GM21423 (cell line): Measurements from ENCODE around the gene PPFIA1.

Source experiments
- ATAC-seq: cut with Tn5 transposase; IDR thresholded peaks from one replicate; pipeline ENCODE4 v1.9.1; 2021; ENCODE audit warnings: mild to moderate bottlenecking, moderate library complexity; ENCODE audit not compliant: unreplicated experiment

Gene PPFIA1

DNA sequence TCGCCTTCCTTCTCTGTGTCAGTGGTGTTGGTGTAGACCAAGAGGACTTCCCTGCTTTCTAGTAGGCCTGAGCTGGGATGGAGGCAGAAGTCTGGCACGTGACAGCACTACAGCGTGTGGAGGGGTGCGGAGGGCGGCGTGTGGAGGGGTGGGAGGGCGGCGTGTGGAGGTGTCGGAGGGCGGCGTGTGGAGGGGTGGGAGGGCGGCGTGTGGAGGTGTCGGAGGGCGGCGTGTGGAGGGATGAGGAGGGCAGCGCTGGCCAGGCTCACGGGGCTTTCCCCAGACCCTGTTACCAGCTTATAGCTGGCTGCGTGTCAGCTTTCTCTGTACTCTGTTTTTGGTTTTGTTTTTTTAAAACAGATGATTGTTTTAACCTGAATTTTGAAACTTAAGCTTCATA is 82.1 kb downstream of the PPFIA1 start:
- ATAC-seq, result no peak

DNA sequence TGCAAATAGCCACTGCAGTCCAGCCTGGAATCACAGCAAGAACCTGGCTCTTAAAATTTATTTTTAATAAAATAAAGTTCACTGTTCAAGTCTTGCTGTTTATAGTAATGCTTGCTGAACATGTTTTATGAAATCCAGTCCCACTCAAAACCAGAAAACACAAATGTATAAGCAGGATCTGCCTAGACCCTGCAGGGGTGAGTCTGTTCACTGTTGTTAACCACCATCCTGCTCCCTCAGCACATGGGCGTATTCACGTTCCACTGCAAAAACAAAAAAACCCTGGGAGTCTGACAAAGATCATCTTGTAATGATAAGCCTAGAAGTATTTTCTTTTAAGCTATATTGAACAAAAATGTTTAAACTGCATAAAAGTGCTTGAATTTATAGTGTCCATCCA is 82.8 kb downstream of the PPFIA1 start:
- ATAC-seq, result no peak

DNA sequence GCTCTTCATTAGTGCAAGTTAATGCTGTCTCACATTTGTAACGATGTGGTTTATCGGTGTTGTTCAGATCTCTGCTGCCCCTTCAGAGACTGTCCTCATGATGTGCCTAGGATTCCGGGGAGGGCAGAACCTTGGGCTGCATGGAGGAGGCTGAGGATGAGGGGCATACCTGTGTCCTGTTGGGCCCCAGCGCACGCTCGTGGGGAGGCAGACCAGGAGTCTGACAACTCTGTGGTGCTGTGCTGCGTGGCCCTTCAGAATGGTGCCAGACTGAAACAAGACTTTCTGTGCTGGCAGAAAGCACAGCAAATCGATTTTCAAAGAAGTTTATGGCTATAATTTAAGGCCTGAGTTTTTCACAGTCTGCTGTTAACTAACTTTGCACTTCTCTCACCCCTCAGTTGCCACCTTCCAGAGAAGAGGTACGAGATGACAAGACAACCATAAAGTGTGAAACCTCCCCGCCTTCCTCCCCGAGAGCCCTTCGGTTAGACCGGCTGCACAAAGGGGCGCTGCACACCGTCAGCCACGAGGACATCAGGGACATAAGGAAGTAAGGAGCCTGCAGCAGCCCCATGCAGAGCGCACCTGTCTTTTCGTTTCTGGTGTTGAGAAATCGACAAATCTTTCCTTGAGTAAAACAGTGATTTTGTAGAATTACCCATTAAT is 83.5 kb downstream of the PPFIA1 start:
- ATAC-seq, result no peak

DNA sequence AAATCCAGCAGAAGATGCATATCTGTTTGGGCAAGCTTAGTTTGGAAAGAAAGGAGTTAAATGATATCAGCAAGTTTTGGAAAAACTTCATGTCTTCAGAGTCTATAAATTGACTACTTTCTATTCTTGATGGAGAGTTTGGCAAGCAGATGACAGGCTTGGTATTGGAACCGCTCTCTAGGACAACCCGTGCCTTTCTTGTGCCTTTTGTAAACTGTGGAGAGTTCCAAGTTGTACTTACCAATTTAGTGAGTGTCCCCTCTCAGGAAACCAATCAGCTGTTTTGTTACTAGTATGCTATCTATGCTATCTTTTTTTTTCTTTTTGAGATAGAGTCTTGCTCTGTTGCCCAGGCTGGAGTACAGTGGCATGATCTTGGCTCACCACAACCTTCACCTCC is 84.1 kb downstream of the PPFIA1 start:
- ATAC-seq, result no peak

DNA sequence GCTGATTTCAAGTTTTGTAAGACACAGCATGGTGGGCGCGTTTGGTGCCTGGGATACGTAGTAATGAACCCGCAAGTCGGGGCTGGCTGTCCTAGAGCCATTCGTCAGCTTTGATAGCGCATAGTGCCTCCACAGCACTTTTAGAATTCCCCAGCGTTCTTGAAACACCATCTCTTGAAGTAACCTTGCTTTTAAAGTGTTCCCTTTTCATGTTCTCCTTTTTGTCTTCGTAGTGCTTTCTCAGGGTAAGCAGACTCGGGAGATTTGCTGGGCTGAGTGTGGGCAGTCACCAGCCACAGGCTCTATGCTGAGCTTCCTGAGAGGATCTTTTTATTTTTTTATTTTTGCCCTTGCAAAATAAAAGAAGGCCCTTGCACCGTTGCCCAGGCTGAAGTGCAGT is 88.3 kb downstream of the PPFIA1 start:
- ATAC-seq, result no peak

DNA sequence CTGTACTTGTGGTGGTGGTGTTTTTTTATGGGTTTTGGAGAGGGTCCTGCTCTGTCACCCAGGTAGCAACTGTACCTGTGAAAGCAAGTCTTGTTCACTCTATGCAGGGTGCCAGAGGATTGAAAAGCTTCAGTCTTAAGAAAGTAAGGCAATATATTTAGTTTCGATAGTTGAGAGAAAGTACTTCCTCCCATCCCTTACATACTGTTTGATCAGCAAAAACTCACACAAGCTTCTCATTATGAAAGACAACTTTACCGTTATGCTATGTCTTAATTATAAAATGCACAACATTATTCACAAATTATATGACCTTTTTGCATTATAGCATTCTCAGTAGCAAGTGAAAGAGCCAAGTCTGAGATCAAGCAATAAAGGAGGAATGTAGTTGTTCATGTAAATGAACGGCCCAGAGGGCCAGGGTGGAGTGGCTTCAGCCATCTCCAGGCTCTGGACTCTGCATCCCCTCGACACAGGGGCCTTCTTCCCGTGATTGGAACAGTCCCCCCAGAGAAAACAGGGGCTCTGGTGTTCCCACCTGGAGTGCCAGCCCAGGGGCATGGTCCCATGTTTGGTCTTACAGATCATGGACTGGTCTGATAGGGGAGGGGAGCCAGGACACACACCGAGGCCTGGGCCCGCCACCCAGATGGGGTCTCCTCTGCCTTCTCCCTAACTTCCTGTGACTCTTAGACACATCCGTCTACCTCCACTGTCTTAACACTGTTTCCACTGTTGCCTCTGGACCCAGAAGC is 89.1 kb downstream of the PPFIA1 start:
- ATAC-seq, result no peak

DNA sequence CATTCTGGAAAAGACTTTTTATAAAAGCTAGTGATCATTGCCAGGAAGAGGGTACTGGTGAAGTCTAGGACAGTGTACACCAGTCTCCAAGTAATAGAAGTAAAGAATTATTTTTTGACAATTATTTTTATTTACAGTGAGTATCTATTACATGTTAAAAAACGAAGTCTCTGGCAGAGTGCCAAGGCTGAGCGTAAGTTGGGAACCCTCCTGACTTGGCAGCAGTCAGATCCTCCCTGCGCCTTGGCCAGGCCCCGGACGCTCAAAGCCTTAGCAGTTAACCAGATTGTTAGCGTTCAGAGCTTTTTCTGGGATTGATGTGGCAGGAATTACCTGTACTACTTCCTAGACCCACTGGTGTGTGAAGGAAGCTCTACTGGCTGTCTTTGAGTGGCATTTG is 89.7 kb downstream of the PPFIA1 start:
- ATAC-seq, result no peak

DNA sequence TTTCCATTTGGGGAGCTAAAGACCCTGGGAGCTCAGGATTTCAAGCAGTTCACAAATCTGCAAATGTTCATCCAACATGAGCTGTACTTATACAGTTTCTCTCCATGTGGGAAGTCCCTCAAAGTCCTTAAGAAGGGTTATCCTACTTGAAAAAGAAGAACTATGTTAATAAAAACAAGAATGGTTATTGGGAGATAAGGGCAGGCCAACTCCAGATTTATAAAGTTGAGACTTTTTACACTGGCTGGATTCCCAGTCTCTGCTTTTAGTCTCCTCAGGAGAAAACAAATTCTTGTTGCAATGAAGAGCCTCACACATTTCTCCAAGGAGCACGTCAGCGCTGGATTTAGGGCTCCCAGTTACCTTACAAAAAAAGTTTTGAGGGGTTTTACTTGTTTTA is 93.7 kb downstream of the PPFIA1 start:
- ATAC-seq, result no peak

DNA sequence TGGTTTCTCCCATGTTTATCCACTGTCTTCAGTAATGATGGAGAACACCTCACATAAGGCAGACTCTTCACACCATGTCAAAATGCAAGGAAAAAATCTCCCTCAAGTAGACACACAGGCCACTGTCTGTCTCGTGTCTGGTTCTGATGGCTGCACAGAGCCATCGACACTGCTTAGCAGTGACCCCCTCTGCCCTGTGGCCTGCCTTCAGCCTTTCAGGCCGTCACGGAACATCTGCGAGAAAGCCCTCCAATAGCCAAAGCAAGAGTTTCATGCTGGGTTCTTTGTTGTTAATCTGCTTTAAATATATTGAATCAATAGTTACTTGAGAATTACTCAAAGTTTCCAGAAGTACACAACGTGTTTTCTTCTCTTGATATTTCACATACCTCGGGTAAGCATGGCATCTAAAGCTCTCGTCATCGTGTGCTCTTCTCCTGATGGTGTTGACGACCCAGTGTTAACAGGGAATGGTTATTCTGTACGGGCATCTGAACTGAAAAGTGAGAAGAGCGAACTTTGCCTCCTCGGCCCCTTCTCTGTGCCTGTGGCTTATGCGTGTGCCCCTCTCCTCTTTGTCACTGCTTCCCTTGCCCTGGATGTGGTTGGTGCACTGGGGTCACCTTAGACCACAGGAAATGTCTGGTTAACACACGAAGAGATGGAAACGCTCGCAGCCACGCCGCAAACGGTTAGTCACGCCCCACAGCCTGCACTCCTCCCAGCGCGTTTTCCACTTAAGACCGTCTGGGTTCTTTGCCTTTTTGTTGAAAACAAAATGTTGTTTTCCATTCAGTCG is 94.5 kb downstream of the PPFIA1 start:
- ATAC-seq, result no peak

DNA sequence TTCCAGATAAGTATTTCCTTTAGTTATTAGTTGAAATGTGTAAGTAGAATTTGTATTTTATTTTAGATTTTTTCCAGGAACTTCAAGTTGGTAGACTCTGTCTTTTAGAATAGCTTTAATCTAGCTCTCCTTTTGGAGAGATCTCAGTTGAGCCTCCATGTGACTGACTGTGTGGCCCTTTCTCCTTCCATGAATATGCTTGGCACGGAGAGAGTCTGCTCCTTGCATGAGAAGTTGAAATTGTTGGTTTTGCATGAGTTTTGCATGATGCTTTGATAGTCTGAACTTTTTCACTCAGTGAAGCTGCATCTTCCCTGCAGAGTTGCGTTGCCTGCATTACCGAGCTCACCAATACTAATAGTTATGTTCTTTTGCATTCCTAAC is 95.0 kb downstream of the PPFIA1 start:
- no peak for ATAC-seq

DNA sequence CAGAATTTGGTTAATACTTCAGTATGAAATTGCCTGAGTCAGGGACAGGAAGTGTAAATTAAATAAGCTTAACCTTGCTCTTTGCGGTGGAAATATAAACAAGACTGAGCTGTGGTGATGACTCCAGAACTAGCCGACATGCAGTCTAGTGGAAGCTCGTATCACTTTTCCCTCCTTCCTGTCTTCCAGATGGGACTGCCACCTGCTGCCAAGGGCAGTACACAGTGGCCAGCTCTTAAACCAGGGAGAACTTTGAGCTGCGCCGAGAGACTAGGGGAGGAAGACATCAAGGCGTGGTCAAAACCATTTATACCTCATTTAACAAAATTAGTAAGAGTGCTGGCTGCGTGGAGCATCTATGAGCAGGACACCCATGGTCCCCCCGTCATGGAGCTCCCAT is 96.6 kb downstream of the PPFIA1 start:
- ATAC-seq, result no peak

DNA sequence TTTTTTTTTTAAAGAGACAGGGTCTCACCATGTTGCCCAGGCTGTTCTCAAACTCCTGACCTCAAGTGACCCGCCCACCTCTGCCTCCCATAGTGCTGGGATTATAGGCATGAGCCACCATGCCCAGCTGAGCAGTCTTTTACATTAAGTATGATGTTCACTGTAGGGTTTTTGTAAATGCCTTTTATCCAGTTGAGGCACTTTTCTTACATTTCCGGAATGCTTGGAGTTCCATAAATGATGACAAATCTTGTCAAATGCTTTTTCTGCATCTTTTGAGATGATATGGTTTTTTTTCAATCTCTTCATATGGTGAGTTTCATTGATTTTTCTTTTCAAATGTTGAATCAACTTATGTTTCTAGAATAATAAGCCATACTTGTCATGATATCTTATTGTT is 98.5 kb downstream of the PPFIA1 start:
- ATAC-seq, result no peak

DNA sequence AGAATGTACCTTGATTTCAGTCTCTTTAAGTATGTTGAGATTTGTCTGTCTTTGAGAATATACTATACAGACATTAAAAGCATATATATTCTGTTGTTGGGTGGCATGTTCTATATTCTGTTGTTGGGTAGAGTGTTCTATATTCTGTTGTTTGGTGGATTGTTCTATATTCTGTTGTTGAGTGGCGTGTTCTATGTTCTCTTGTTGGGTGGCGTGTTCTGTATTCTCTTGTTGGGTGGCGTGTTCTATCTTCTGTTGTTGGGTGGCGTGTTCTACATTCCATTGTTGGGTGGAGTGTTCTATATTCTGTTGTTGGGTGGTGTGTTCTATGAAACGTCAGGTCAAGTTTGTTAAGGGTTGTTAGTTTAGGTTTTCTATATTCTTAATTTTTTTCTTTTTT is 100.8 kb downstream of the PPFIA1 start:
- no peak for ATAC-seq

DNA sequence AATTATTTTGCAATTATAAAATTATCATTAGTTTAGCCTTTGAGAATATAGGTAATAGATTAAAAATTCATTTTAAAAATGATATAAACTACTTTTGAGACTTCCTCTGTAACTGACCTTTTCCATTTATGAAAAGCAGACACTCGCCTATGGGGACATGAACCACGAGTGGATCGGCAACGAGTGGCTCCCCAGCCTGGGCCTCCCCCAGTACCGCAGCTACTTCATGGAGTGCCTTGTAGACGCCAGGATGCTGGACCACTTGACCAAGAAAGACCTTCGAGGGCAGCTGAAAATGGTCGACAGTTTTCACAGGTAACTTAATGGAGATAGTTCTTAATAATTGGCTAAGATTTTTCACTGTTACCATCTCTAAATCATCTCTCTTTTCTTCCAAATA is 101.6 kb downstream of the PPFIA1 start:
- no peak for ATAC-seq

DNA sequence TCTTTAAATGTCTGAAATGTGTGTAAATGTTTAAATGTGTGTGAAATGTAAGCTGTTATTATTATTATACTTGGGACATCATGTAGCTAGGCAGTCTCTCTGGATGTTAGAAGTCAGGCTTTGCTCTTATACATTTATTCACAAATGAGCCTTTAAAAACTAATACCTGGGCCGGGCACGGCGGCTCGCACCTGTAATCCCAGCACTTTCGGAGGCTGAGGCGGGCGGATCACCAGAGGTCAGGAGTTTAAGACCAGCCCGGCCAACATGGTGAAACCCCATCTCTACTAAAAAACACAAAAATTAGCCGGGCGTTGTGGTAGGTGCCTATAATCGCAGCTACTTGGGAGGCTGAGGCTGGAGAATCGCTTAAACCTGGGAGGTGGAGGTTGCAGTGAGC is 106.1 kb downstream of the PPFIA1 start:
- ATAC-seq, result no peak

DNA sequence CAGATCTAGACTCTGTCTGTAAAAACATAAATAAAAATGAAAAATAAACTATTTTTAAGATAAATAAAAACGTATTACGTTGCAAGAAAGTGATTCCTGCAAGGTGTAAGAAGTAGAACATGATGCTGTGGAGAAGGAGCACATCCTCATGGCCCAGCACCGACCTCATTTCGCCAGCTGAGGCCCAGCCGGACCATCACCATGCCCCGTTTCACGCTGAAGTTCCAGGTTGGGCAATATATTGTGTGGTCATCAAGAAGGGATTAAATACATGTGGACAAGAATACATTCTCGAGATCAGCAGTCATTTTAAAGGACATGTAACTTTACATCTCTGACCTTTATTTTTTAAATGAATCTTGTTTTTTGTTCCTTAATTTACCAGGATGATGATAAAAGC is 107.2 kb downstream of the PPFIA1 start:
- no peak for ATAC-seq

DNA sequence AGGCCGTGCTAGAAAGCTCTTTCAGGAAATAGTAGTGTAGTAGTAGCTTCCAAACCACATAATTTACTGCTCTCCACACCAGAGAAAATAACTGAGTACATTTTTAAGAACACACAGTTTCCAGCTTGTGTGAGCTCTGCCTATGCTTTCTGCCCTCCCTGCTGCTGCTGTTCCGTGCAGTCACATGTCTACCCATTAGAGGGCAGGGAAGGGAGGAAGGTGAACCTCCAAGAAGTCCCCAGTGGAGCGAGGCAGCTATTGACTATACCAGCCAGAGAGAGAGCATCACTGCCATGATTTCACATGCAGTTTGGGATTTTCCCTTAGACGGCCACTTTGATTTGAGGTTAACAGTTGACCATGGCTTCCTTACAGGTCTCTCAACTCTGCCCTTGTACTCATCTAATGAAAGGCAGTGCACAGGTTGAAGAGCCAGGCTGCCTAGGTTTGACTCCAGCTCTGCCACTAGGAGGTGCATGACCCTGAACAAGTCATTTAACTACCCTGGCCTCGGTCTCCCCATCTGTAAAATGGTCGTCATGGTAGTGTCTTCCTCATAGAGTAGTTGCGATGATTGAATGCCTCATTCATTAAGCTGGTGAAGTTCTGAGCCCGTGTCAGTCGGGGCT is 108.1 kb downstream of the PPFIA1 start:
- ATAC-seq, result no peak

DNA sequence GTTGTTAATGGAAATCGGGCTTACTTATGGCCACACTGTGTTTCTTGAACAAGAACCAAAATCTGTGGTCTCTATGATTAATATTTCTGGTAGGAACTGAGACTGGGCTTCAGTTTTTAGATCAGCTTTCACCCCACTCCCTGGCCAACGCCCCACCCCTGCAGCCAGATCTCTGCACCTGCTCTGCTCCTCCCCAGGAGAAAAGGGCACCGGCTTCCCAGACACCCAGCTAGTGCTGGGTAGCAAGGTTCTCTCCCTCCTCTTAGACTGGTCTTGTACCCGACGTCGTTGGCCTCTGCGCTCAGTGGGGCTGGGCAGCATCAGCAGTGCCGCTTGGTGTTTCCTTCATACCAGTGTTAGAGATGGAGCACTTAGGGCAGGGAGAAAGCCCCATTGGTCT is 110.9 kb downstream of the PPFIA1 start:
- ATAC-seq, result no peak

DNA sequence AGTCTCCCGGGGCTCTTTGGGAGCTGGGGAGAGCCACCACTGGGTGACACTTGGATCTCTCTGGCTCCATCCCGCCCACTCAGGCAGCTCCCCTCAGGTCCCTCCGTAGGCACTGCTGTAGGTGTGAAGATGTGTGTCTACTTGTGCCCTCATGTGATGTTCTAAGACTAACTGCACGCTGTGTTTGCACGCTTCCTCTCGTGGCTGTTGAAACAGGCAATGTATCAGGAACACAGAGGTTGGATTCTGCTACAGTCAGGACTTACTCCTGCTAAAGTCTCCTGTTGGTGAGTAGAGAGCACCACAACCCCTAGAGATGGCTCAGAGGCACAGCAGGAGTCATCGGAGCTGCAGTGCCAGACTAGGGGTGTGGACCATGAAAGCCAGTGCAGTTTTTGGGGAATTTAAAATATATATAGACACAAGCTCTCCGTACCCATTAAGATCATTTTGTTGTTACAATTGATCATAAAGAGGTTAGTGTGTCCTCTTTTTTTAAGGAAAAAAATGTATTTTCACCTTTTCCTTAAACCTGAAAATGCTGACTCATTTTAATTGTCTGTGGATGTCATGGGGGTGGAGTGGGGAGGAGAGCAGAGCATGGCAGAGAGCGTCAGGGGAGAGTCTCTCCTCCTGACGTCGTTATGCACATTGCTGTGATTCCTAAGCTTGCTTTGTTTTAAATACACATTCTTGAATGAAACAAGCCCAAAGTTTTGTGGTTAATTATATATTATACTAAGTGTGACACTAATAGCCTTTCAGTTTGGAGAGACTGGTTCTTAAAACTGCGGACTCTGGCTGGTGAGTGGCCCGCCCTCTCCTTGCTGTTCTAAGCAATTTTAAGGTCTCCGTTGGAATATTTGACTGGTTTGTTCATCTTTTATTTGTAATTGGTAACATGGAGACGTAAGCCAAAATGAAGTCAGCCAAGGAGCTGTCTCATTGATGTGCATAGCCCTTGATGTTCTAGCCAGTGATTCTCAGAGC is 111.7 kb downstream of the PPFIA1 start:
- ATAC-seq, result no peak
